Fibroblast of lung (primary cell): ENCODE results near the gene CALR3.
"Not testable (repeated sequence)": the region's sequence is repeated elsewhere in the genome, so short reads cannot be mapped to it uniquely, and the experiment has no call there.

Source experiments
- EZH2 ChIP-seq: IDR thresholded peaks from 2 replicates; pipeline ENCODE4 v1.5.1; 2012; ENCODE audit warnings: low read length, control low read depth, mild to moderate bottlenecking; ENCODE audit errors: missing control alignments
- TF ChIP-seq, protein P1 (sequence below), 2 donors: IDR thresholded peaks in 1 of 2; conservative IDR thresholded peaks in 1 of 2; 1 replicate in 1 of 2; 2 replicates in 1 of 2; pipeline ENCODE4 v1.5.1; 2011 to 2012; ENCODE audit warnings: low read length in 2 of 2, control low read depth in 1 of 2, inconsistent platforms in 1 of 2, low read depth in 1 of 2, mild to moderate bottlenecking in 1 of 2

DNA sequence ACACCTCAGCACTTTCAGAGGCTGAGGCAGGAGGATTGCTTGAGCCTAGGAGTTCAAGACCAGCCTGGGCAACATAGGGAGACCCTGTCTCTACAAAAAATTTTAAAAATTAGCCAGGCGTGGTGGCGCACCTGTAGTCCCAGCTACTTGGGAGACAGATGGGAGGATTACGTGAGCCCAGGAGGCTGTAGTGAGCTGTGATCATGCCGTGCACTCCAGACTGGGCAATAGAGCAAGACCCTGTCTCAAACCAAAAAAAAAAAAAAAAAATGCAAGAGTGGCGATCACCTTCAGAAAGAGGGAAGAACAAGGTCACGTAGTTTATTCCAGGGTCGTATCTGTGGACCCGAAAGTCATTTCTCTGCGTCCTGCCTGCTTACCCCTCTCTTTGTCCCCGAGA, 16.6 kb upstream of the CALR3 start:
- TF ChIP-seq EZH2: not testable (repeated sequence)
- TF ChIP-seq, protein P1, sequence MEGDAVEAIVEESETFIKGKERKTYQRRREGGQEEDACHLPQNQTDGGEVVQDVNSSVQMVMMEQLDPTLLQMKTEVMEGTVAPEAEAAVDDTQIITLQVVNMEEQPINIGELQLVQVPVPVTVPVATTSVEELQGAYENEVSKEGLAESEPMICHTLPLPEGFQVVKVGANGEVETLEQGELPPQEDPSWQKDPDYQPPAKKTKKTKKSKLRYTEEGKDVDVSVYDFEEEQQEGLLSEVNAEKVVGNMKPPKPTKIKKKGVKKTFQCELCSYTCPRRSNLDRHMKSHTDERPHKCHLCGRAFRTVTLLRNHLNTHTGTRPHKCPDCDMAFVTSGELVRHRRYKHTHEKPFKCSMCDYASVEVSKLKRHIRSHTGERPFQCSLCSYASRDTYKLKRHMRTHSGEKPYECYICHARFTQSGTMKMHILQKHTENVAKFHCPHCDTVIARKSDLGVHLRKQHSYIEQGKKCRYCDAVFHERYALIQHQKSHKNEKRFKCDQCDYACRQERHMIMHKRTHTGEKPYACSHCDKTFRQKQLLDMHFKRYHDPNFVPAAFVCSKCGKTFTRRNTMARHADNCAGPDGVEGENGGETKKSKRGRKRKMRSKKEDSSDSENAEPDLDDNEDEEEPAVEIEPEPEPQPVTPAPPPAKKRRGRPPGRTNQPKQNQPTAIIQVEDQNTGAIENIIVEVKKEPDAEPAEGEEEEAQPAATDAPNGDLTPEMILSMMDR (conservative IDR thresholded peaks at IDR 0.05 in 1 of 2, IDR thresholded peaks at IDR 0.05 in 1 of 2; ENCODE audit: low read depth in 1 of 2, low read length in 2 of 2): not testable (repeated sequence)
